NB4 (cell line): ENCODE data around the gene MMP24.

Source experiments
- POLR2A ChIP-seq: IDR thresholded peaks from 2 replicates; pipeline ENCODE4 v1.6.1; 2011; ENCODE audit warnings: mild to moderate bottlenecking; ENCODE audit not compliant: insufficient read length; ENCODE audit errors: extremely low read depth
- TF ChIP-seq, protein P1 (sequence below): IDR thresholded peaks from one replicate; pipeline ENCODE4 v1.5.1; 2012; ENCODE audit warnings: low read depth, low read length
- TF ChIP-seq, protein P2 (sequence below): IDR thresholded peaks from 2 replicates; pipeline ENCODE4 v1.6.1; 2011; ENCODE audit warnings: low read depth, low read length

DNA sequence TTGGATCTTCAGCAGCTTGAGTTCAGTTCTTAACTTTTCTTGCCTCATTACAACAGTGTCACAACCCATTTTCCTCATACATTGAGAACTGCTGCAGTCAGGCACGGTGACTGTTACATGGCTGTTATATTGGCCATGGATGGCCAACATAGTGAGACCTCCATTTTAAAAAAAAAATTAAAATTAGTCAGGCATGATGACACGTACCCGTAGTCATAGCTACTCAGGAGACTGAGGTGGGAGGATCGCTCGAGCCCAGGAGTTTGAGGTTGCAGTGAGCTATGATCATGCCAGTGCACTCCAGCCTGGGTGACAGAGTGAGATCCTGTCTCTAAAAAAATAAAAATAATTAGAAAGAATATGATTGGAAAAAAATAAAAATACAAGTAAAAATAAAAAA lies 9.9 kb upstream of the MMP24 start:
- TF ChIP-seq, protein P1, sequence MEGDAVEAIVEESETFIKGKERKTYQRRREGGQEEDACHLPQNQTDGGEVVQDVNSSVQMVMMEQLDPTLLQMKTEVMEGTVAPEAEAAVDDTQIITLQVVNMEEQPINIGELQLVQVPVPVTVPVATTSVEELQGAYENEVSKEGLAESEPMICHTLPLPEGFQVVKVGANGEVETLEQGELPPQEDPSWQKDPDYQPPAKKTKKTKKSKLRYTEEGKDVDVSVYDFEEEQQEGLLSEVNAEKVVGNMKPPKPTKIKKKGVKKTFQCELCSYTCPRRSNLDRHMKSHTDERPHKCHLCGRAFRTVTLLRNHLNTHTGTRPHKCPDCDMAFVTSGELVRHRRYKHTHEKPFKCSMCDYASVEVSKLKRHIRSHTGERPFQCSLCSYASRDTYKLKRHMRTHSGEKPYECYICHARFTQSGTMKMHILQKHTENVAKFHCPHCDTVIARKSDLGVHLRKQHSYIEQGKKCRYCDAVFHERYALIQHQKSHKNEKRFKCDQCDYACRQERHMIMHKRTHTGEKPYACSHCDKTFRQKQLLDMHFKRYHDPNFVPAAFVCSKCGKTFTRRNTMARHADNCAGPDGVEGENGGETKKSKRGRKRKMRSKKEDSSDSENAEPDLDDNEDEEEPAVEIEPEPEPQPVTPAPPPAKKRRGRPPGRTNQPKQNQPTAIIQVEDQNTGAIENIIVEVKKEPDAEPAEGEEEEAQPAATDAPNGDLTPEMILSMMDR = no peak
- no peak for TF ChIP-seq POLR2A
- TF ChIP-seq, protein P2, sequence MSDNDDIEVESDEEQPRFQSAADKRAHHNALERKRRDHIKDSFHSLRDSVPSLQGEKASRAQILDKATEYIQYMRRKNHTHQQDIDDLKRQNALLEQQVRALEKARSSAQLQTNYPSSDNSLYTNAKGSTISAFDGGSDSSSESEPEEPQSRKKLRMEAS = no peak
